ENCODE results near the gene AOAH.

- TF ChIP-seq CTCF (IDR thresholded peaks at IDR 0.05) = no peak
- no peak for TF ChIP-seq POLR2A (IDR thresholded peaks at IDR 0.05)
Measured at GRCh38 chr7:36730046-36730445, 5.8 kb upstream of the AOAH start.

All from heart left ventricle (tissue), 13 donors.